HEK293 (cell line): Measurements from ENCODE around the gene DND1.

Experiments used
- FEZF1 ChIP-seq: fragments of 450-650 bp; formaldehyde crosslinking; IDR thresholded peaks from 2 replicates; pipeline ENCODE4 v1.5.1; 2016; ENCODE audit warnings: missing biosample characterization, missing genetic modification characterization
- HOXC10 ChIP-seq: sonication (generic); formaldehyde crosslinking; IDR thresholded peaks from 2 replicates; pipeline ENCODE4 v1.8.1; 2023; ENCODE audit warnings: mild to moderate bottlenecking, missing genetic modification reagents
- IKZF3 ChIP-seq: fragments of 450-650 bp; IDR thresholded peaks from 2 replicates; pipeline ENCODE4 v1.5.0; 2018; ENCODE audit warnings: missing biosample characterization, mild to moderate bottlenecking, missing genetic modification characterization, moderate library complexity
- KLF16 ChIP-seq: fragments of 450-650 bp; formaldehyde crosslinking; IDR thresholded peaks from 2 replicates; pipeline ENCODE4 v1.5.1; 2017; ENCODE audit warnings: missing biosample characterization, missing genetic modification characterization
- MZF1 ChIP-seq: fragments of 450-650 bp; formaldehyde crosslinking; IDR thresholded peaks from 2 replicates; pipeline ENCODE4 v1.5.1; 2017; ENCODE audit warnings: missing biosample characterization, missing genetic modification characterization, borderline replicate concordance
- OSR2 ChIP-seq: fragments of 450-650 bp; formaldehyde crosslinking; IDR thresholded peaks from 2 replicates; pipeline ENCODE4 v1.5.1; 2016; ENCODE audit warnings: missing biosample characterization, missing genetic modification characterization
- RBAK ChIP-seq: fragments of 450-650 bp; formaldehyde crosslinking; IDR thresholded peaks from 2 replicates; pipeline ENCODE4 v1.5.1; 2016; ENCODE audit warnings: missing biosample characterization, missing genetic modification characterization
- YY2 ChIP-seq: fragments of 450-650 bp; formaldehyde crosslinking; IDR thresholded peaks from 2 replicates; pipeline ENCODE4 v1.5.1; 2016; ENCODE audit warnings: missing biosample characterization, missing genetic modification characterization
- ZEB2 ChIP-seq: fragments of 450-650 bp; formaldehyde crosslinking; IDR thresholded peaks from 2 replicates; pipeline ENCODE4 v1.5.1; 2016; ENCODE audit warnings: missing biosample characterization, missing genetic modification characterization
- ZFHX2 ChIP-seq: fragments of 450-650 bp; formaldehyde crosslinking; conservative IDR thresholded peaks from 2 replicates; pipeline ENCODE4 v1.5.1; 2016; ENCODE audit warnings: missing biosample characterization, missing genetic modification characterization
- ZFP3 ChIP-seq: fragments of 450-650 bp; formaldehyde crosslinking; IDR thresholded peaks from 2 replicates; pipeline ENCODE4 v1.5.1; 2016; ENCODE audit warnings: low read depth, missing biosample characterization, missing genetic modification characterization
- ZNF133 ChIP-seq: fragments of 450-650 bp; formaldehyde crosslinking; IDR thresholded peaks from 2 replicates; pipeline ENCODE4 v1.5.1; 2016; ENCODE audit warnings: missing biosample characterization, missing genetic modification characterization
- ZNF138 ChIP-seq: fragments of 450-650 bp; formaldehyde crosslinking; IDR thresholded peaks from 2 replicates; pipeline ENCODE4 v1.5.1; 2016; ENCODE audit warnings: missing biosample characterization, missing genetic modification characterization, borderline replicate concordance
- ZNF23 ChIP-seq: fragments of 450-650 bp; formaldehyde crosslinking; IDR thresholded peaks from 2 replicates; pipeline ENCODE4 v1.5.1; 2016; ENCODE audit warnings: missing biosample characterization, missing genetic modification characterization, borderline replicate concordance
- ZNF302 ChIP-seq: fragments of 450-650 bp; formaldehyde crosslinking; IDR thresholded peaks from 2 replicates; pipeline ENCODE4 v1.5.1; 2016; ENCODE audit warnings: missing biosample characterization, missing genetic modification characterization, low read depth
- ZNF555 ChIP-seq: fragments of 450-650 bp; formaldehyde crosslinking; conservative IDR thresholded peaks from 2 replicates; pipeline ENCODE4 v1.5.1; 2017; ENCODE audit warnings: missing biosample characterization, mild to moderate bottlenecking, missing genetic modification characterization, inconsistent platforms
- ZNF558 ChIP-seq: fragments of 450-650 bp; formaldehyde crosslinking; IDR thresholded peaks from 2 replicates; pipeline ENCODE4 v1.5.1; 2016; ENCODE audit warnings: missing biosample characterization, missing genetic modification characterization
- ZNF561 ChIP-seq: fragments of 450-650 bp; IDR thresholded peaks from 2 replicates; pipeline ENCODE4 v1.5.1; 2018; ENCODE audit warnings: missing biosample characterization, missing genetic modification characterization, borderline replicate concordance
- ZNF571 ChIP-seq: fragments of 450-650 bp; formaldehyde crosslinking; IDR thresholded peaks from 2 replicates; pipeline ENCODE4 v1.5.0; 2017; ENCODE audit warnings: missing biosample characterization, missing genetic modification characterization
- ZNF596 ChIP-seq: fragments of 450-650 bp; IDR thresholded peaks from 2 replicates; pipeline ENCODE4 v1.5.0; 2018; ENCODE audit warnings: missing biosample characterization, mild to moderate bottlenecking, missing genetic modification characterization, moderate library complexity
- ZNF654 ChIP-seq: fragments of 450-650 bp; formaldehyde crosslinking; IDR thresholded peaks from 2 replicates; pipeline ENCODE4 v1.5.1; 2016; ENCODE audit warnings: low read depth, missing biosample characterization, missing genetic modification characterization
- ZNF664 ChIP-seq: fragments of 450-650 bp; formaldehyde crosslinking; IDR thresholded peaks from 2 replicates; pipeline ENCODE4 v1.5.1; 2016; ENCODE audit warnings: missing biosample characterization, missing genetic modification characterization
- ZNF747 ChIP-seq: fragments of 450-650 bp; formaldehyde crosslinking; IDR thresholded peaks from 2 replicates; pipeline ENCODE4 v1.5.1; 2016; ENCODE audit warnings: missing biosample characterization, missing genetic modification characterization
- ZNF785 ChIP-seq: fragments of 450-650 bp; formaldehyde crosslinking; IDR thresholded peaks from 2 replicates; pipeline ENCODE4 v1.5.1; 2016; ENCODE audit warnings: missing biosample characterization, missing genetic modification characterization
- ZNF791 ChIP-seq: fragments of 450-650 bp; formaldehyde crosslinking; IDR thresholded peaks from 2 replicates; pipeline ENCODE4 v1.5.1; 2016; ENCODE audit warnings: missing biosample characterization, missing genetic modification characterization
- TF ChIP-seq, protein P1 (sequence below): fragments of 450-650 bp; formaldehyde crosslinking; IDR thresholded peaks from 2 replicates; pipeline ENCODE4 v1.5.1; 2016; ENCODE audit warnings: missing biosample characterization, missing genetic modification characterization
- TF ChIP-seq, protein P2 (sequence below): fragments of 450-650 bp; formaldehyde crosslinking; IDR thresholded peaks from 2 replicates; pipeline ENCODE4 v1.5.1; 2016; ENCODE audit warnings: missing biosample characterization, missing genetic modification characterization
- TF ChIP-seq, protein P3 (sequence below): fragments of 450-650 bp; formaldehyde crosslinking; IDR thresholded peaks from 2 replicates; pipeline ENCODE4 v1.5.1; 2016; ENCODE audit warnings: missing biosample characterization, missing genetic modification characterization
- TF ChIP-seq, protein P4 (sequence below): fragments of 450-650 bp; formaldehyde crosslinking; IDR thresholded peaks from 2 replicates; pipeline ENCODE4 v1.5.1; 2016; ENCODE audit warnings: missing biosample characterization, missing genetic modification characterization, borderline replicate concordance

Gene DND1

DNA sequence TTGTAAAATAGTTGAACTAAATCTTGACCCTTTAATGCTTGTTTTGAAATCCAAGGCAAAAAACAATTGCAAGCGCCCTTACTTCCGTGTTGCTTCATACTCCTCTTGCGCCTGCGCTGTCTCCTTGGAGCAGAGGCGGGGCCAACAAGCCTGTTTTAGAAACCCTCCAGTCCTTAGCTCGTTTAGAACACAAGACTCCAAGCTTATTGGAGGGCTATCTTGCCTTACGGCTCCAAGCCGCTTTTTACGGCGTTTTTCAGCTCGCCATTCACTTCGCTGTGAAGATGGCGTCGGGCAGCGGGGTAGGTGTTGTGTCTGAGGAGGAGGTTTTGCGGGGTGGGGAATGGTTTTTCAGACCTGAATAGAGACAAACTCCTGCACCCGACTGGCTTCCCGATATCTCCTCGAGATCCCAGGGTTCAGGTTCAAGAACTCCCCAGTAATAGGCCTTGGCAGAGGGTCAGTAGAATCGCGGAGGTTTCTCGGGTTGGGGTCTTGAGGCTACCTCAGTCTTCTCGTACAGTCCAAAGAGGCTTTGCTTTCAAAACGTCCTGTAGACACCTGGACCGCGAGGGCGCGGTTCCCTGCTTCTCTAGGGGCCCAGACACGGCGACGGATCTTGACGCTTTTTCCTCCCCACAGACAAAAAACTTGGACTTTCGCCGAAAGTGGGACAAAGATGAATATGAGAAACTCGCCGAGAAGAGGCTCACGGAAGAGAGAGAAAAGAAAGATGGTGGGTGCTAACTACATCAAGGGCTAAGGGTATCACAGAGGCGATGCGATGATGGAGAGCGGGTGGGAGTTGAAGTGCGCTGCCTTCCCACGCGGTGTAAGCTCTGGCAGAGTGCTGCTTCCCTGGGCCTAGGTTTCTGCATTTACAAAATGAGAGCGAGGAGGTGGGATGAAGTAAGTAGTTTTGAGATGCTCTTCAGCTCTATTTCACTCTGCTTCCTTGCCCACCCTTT is 27.1 kb upstream of the DND1 start, which contains the start of gene ZMAT2 (continued):
- TF ChIP-seq, protein P1, sequence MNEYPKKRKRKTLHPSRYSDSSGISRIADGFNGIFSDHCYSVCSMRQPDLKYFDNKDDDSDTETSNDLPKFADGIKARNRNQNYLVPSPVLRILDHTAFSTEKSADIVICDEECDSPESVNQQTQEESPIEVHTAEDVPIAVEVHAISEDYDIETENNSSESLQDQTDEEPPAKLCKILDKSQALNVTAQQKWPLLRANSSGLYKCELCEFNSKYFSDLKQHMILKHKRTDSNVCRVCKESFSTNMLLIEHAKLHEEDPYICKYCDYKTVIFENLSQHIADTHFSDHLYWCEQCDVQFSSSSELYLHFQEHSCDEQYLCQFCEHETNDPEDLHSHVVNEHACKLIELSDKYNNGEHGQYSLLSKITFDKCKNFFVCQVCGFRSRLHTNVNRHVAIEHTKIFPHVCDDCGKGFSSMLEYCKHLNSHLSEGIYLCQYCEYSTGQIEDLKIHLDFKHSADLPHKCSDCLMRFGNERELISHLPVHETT (tag by site-specific recombination), result no peak; the same call in 1 of the 2 replicates
- no peak for TF ChIP-seq OSR2
- no peak for TF ChIP-seq ZNF558 (tag by site-specific recombination)
- TF ChIP-seq, protein P2, sequence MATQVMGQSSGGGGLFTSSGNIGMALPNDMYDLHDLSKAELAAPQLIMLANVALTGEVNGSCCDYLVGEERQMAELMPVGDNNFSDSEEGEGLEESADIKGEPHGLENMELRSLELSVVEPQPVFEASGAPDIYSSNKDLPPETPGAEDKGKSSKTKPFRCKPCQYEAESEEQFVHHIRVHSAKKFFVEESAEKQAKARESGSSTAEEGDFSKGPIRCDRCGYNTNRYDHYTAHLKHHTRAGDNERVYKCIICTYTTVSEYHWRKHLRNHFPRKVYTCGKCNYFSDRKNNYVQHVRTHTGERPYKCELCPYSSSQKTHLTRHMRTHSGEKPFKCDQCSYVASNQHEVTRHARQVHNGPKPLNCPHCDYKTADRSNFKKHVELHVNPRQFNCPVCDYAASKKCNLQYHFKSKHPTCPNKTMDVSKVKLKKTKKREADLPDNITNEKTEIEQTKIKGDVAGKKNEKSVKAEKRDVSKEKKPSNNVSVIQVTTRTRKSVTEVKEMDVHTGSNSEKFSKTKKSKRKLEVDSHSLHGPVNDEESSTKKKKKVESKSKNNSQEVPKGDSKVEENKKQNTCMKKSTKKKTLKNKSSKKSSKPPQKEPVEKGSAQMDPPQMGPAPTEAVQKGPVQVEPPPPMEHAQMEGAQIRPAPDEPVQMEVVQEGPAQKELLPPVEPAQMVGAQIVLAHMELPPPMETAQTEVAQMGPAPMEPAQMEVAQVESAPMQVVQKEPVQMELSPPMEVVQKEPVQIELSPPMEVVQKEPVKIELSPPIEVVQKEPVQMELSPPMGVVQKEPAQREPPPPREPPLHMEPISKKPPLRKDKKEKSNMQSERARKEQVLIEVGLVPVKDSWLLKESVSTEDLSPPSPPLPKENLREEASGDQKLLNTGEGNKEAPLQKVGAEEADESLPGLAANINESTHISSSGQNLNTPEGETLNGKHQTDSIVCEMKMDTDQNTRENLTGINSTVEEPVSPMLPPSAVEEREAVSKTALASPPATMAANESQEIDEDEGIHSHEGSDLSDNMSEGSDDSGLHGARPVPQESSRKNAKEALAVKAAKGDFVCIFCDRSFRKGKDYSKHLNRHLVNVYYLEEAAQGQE (tag by site-specific recombination), result no peak
- TF ChIP-seq ZFP3 (tag by site-specific recombination), result no peak
- TF ChIP-seq ZNF561 (tag by site-specific recombination), result no peak
- TF ChIP-seq IKZF3 (tag by site-specific recombination), result no peak
- TF ChIP-seq ZNF302 (tag by site-specific recombination), result no peak
- TF ChIP-seq ZNF791 (tag by site-specific recombination), result no peak
- no peak for TF ChIP-seq MZF1 (tag by site-specific recombination)
- TF ChIP-seq KLF16 (tag by site-specific recombination), result no peak
- TF ChIP-seq ZFHX2 (tag by site-specific recombination), result peak; percentile 54
- TF ChIP-seq ZNF133, result no peak
- TF ChIP-seq ZNF23 (tag by site-specific recombination), result no peak
- no peak for TF ChIP-seq ZNF571 (tag by site-specific recombination)
- no peak for TF ChIP-seq ZNF555 (tag by site-specific recombination)
- TF ChIP-seq, protein P3, sequence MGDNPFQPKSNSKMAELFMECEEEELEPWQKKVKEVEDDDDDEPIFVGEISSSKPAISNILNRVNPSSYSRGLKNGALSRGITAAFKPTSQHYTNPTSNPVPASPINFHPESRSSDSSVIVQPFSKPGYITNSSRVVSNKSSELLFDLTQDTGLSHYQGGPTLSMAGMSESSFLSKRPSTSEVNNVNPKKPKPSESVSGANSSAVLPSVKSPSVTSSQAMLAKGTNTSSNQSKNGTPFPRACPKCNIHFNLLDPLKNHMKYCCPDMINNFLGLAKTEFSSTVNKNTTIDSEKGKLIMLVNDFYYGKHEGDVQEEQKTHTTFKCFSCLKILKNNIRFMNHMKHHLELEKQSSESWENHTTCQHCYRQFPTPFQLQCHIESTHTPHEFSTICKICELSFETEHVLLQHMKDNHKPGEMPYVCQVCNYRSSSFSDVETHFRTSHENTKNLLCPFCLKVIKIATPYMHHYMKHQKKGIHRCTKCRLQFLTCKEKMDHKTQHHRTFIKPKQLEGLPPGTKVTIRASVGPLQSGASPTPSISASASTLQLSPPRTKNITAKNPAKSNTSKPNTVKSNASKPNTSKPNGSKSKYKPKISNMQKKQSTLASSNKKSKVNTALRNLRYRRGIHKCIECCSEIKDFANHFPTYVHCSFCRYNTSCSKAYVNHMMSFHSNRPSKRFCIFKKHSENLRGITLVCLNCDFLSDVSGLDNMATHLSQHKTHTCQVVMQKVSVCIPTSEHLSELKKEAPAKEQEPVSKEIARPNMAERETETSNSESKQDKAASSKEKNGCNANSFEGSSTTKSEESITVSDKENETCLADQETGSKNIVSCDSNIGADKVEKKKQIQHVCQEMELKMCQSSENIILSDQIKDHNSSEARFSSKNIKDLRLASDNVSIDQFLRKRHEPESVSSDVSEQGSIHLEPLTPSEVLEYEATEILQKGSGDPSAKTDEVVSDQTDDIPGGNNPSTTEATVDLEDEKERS (tag by site-specific recombination), result no peak
- no peak for TF ChIP-seq ZNF664
- no peak for TF ChIP-seq FEZF1 (tag by site-specific recombination)
- TF ChIP-seq ZNF785 (tag by site-specific recombination), result no peak
- TF ChIP-seq ZNF747, result no peak
- no peak for TF ChIP-seq ZNF138 (tag by site-specific recombination)
- peak; percentile 95 for TF ChIP-seq YY2
- TF ChIP-seq ZNF654 (tag by site-specific recombination), result no peak
- no peak for TF ChIP-seq ZEB2
- TF ChIP-seq RBAK (tag by site-specific recombination), result no peak
- TF ChIP-seq, protein P4, sequence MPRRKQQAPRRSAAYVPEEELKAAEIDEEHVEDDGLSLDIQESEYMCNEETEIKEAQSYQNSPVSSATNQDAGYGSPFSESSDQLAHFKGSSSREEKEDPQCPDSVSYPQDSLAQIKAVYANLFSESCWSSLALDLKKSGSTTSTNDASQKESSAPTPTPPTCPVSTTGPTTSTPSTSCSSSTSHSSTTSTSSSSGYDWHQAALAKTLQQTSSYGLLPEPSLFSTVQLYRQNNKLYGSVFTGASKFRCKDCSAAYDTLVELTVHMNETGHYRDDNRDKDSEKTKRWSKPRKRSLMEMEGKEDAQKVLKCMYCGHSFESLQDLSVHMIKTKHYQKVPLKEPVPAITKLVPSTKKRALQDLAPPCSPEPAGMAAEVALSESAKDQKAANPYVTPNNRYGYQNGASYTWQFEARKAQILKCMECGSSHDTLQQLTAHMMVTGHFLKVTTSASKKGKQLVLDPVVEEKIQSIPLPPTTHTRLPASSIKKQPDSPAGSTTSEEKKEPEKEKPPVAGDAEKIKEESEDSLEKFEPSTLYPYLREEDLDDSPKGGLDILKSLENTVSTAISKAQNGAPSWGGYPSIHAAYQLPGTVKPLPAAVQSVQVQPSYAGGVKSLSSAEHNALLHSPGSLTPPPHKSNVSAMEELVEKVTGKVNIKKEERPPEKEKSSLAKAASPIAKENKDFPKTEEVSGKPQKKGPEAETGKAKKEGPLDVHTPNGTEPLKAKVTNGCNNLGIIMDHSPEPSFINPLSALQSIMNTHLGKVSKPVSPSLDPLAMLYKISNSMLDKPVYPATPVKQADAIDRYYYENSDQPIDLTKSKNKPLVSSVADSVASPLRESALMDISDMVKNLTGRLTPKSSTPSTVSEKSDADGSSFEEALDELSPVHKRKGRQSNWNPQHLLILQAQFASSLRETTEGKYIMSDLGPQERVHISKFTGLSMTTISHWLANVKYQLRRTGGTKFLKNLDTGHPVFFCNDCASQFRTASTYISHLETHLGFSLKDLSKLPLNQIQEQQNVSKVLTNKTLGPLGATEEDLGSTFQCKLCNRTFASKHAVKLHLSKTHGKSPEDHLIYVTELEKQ (tag by site-specific recombination), result no peak
- no peak for TF ChIP-seq ZNF596 (tag by site-specific recombination)
- 0 out of 2 replicates have a peak, but pooled peaks have one; percentile 77 for TF ChIP-seq HOXC10 (CRISPR knock-in tag)
